Uterus (tissue), 4 donors: ENCODE measurements around the gene GOLGA8S. TPM values are rescaled to one million over a fixed set of nuclear protein-coding genes. Genes with fewer than 3 reads are reported as not detected.
"Not testable (repeated sequence)": the region's sequence is repeated elsewhere in the genome, so short reads cannot be mapped to it uniquely, and the experiment has no call there.

ENCODE experiments used
- DNase-seq, 2 donors: peaks; one replicate each; pipeline ENCODE4 v3.0.0-alpha.2; 2019 to 2020
- H3K27ac ChIP-seq, 2 donors: fragments of 200-600 bp; sonication (generic); 1 replicate in 1 of 2; 2 replicates in 1 of 2; pipeline ENCODE4 v1.5.1; 2016 to 2018
- H3K27me3 ChIP-seq, 2 donors: fragments of 200-600 bp; sonication (generic); one replicate each; pipeline ENCODE4 v1.5.1; 2018 to 2019; ENCODE audit warnings: control low read depth in 1 of 2
- H3K36me3 ChIP-seq, 2 donors: fragments of 200-600 bp; sonication (generic); one replicate each; pipeline ENCODE4 v1.5.1; 2019; ENCODE audit warnings: control low read depth in 1 of 2
- H3K4me1 ChIP-seq, 2 donors: fragments of 200-600 bp; sonication (generic); one replicate each; pipeline ENCODE4 v1.5.1; 2018 to 2019; ENCODE audit warnings: control low read depth in 1 of 2
- H3K4me3 ChIP-seq, 2 donors: fragments of 200-600 bp; sonication (generic); 1 replicate in 1 of 2; 2 replicates in 1 of 2; pipeline ENCODE4 v1.5.1; 2018 to 2019; ENCODE audit warnings: mild to moderate bottlenecking in 1 of 2
- H3K9me3 ChIP-seq, 2 donors: fragments of 200-600 bp; sonication (generic); one replicate each; pipeline ENCODE4 v1.5.1; 2019; ENCODE audit warnings: control low read depth in 1 of 2
- POLR2A ChIP-seq, 2 donors: fragments of 450-650 bp; IDR thresholded peaks; one replicate each; pipeline ENCODE4 v1.6.1; 2016; ENCODE audit warnings: antibody characterized with exemption in 2 of 2, mild to moderate bottlenecking in 1 of 2, moderate library complexity in 1 of 2
- intact Hi-C: fragments of 100-400 bp; cut with DNase I; formaldehyde crosslinking; loops from one replicate; pipeline ENCODE4 v1.15.1; 2023; ENCODE audit warnings: low total_unique reads
- total RNA-seq, 4 donors: library from RNA; depleted of rRNA in 3 of 4; stranded (reverse); fragments of >200 nt in 3 of 4; gene quantifications; one replicate each; pipeline versions ENCODE4 v1.1.0 to v1.2.4, GENCODE V29; 2014 to 2023
- TF ChIP-seq, protein P1 (sequence below), 4 experiments: fragments of 200-600 bp in 2 of 4; fragments of 450-650 bp in 2 of 4; sonication (generic) in 2 of 4; IDR thresholded peaks; one replicate each; pipeline ENCODE4 v1.5.1; 2016 to 2019; ENCODE audit warnings: antibody characterized with exemption in 4 of 4, mild to moderate bottlenecking in 2 of 4, moderate library complexity in 1 of 4
- donor health status: DM: yes; HTN: yes; CAD: no.

GOLGA8S gene
- total RNA-seq, 4 donors from 2014 or later = 0.24 to 0.35 TPM; not detected in 2

DNA sequence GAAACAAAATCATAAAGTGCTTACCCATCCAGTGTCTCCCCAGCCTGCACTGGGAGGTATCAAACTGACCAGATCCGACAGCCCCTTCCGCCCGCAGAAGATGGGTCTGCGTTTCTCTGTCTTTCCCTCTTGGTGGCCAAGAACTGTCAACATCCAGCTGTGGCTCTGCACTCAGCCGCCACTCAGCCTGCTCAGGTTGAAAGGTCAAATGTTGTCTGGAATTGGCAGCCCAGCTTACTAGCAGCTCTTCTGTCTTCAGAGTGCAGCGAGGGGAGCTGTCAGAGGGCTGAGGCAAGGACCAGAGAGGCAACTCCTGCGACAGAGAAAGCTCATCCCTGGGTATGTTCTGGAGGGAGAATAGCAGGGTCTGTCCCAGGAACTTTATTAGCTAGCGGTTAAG lies 47.1 kb downstream of the GOLGA8S start:
- Histone ChIP-seq H3K27me3 (no peaks in the 10 kb centered on the region), H3K4me1 (no peaks in the 10 kb centered on the region), H3K27ac (no peak overlapping the region), H3K4me3 (no peak overlapping the region), H3K9me3 (no peaks in the 10 kb centered on the region), H3K36me3 (no peaks in the 10 kb centered on the region)
- no peak for DNase-seq
- intact Hi-C loops = no loop called here
- TF ChIP-seq, protein P1, sequence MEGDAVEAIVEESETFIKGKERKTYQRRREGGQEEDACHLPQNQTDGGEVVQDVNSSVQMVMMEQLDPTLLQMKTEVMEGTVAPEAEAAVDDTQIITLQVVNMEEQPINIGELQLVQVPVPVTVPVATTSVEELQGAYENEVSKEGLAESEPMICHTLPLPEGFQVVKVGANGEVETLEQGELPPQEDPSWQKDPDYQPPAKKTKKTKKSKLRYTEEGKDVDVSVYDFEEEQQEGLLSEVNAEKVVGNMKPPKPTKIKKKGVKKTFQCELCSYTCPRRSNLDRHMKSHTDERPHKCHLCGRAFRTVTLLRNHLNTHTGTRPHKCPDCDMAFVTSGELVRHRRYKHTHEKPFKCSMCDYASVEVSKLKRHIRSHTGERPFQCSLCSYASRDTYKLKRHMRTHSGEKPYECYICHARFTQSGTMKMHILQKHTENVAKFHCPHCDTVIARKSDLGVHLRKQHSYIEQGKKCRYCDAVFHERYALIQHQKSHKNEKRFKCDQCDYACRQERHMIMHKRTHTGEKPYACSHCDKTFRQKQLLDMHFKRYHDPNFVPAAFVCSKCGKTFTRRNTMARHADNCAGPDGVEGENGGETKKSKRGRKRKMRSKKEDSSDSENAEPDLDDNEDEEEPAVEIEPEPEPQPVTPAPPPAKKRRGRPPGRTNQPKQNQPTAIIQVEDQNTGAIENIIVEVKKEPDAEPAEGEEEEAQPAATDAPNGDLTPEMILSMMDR (IDR thresholded peaks at IDR 0.05) = no peak
- TF ChIP-seq POLR2A (IDR thresholded peaks at IDR 0.05) = no peak

DNA sequence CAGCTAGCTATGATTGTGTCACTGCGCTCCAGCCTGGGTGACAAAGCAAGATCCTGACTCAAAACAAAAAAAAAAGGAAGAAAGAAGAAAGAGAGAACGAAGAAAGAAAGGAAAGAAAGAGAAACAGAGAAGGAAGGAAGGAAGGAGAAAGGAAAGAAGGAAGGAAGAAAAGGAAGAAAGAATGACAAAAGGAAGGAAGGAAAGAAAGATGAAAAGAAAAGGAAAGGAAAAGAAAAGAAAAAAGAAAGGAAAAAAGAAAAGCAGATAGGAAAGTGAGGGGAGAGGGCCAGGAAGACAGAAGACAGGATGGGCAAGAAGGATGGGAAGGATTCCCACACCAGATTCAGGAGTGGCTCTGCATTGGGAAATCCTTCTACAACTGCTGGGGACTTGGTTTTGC lies 47.6 kb downstream of the GOLGA8S start:
- no peaks in the 10 kb centered on the region for H3K36me3 ChIP-seq
- TF ChIP-seq POLR2A (IDR thresholded peaks at IDR 0.05) = no peak
- TF ChIP-seq, protein P1 (IDR thresholded peaks at IDR 0.05) = no peak
- no peak overlapping the region for H3K4me3 ChIP-seq
- H3K4me1 ChIP-seq = no peaks in the 10 kb centered on the region
- no peaks in the 10 kb centered on the region for H3K27me3 ChIP-seq
- DNase-seq = no peak
- no peak overlapping the region for H3K27ac ChIP-seq
- no peaks in the 10 kb centered on the region for H3K9me3 ChIP-seq
- intact Hi-C loops = no loop called here

DNA sequence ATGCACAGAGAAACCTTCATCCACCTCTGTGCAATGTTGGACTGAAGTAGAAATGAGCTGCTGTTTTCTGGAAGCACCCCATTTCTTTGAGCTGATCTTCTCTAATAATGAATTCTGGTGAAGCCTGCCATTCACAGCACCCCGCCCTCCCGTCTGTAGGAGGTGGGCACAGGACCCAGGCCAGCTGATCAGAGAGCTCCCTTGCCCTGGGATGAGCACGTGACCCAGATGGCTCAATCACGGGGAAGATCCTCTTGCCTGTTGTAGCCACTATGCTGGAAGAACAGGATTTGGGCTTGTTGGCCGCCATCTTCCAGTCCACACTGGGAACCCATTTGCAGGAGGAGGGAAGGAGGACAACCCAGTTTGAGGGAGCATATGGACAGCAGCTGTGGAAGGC lies 48.0 kb downstream of the GOLGA8S start:
- no peaks in the 10 kb centered on the region for H3K4me1 ChIP-seq
- H3K27ac ChIP-seq = no peak overlapping the region
- intact Hi-C loops = no loop called here

DNA sequence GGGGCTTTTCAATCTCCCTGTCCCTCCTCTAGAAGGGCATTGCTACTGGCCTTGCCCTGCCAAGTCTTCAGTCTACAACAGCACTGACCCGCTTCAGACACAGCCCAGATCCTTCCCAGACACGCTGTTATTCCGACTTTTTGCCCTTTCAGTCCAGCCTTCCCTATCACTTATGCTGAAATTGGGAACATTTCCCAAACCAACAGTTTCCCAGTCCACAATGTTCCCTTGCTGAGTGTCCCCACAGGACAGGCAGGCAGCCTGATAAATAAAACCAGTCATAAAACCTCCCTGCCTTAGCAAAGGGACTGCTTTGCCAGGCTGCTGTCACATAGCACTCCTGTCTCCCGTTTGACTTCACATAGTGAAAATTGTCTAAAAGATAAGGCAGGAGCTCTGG lies 49.0 kb downstream of the GOLGA8S start:
- Histone ChIP-seq H3K4me1 (no peaks in the 10 kb centered on the region), H3K9me3 (no peaks in the 10 kb centered on the region), H3K4me3 (no peak overlapping the region), H3K27ac (no peak overlapping the region), H3K27me3 (no peaks in the 10 kb centered on the region), H3K36me3 (no peaks in the 10 kb centered on the region)
- TF ChIP-seq, protein P1 (IDR thresholded peaks at IDR 0.05) = no peak
- no peak for TF ChIP-seq POLR2A (IDR thresholded peaks at IDR 0.05)
- DNase-seq = no peak
- intact Hi-C loops = no loop called here

More for the DNA sequence above, 48.0 kb downstream of the GOLGA8S start:
- TF ChIP-seq, protein P1 (IDR thresholded peaks at IDR 0.05) = no peak
- TF ChIP-seq POLR2A (IDR thresholded peaks at IDR 0.05) = no peak
- H3K27me3 ChIP-seq = no peaks in the 10 kb centered on the region
- H3K9me3 ChIP-seq = no peaks in the 10 kb centered on the region
- no peak for DNase-seq
- no peak overlapping the region for H3K4me3 ChIP-seq
- H3K36me3 ChIP-seq = no peaks in the 10 kb centered on the region

DNA sequence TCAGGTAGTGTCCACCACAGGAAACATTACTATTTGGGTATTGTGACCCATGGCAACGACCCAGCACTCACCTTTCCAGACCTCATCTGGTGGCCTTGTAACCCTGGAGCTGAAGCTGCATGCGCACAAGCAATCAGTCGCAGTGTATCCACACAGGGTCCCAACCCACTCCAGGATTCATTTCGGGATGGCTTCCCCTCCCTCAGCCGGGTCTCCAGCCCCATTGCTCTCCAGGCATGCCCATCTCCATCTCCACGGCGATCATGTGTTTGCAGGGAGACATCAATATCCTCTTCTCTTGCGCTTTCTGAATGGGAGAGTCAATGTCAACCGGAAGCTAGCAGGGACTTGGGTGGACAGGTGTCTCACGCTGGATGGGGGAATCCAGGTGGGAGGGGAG lies 57.3 kb downstream of the GOLGA8S start:
- Histone ChIP-seq H3K4me3 (no peak overlapping the region), H3K36me3 (no peaks in the 10 kb centered on the region), H3K27me3 (no peaks in the 10 kb centered on the region), H3K27ac (no peak overlapping the region), H3K4me1 (no peaks in the 10 kb centered on the region), H3K9me3 (no peaks in the 10 kb centered on the region)
- DNase-seq = no peak
- intact Hi-C loops = no loop called here
- TF ChIP-seq, protein P1 (IDR thresholded peaks at IDR 0.05) = no peak
- no peak for TF ChIP-seq POLR2A (IDR thresholded peaks at IDR 0.05)

DNA sequence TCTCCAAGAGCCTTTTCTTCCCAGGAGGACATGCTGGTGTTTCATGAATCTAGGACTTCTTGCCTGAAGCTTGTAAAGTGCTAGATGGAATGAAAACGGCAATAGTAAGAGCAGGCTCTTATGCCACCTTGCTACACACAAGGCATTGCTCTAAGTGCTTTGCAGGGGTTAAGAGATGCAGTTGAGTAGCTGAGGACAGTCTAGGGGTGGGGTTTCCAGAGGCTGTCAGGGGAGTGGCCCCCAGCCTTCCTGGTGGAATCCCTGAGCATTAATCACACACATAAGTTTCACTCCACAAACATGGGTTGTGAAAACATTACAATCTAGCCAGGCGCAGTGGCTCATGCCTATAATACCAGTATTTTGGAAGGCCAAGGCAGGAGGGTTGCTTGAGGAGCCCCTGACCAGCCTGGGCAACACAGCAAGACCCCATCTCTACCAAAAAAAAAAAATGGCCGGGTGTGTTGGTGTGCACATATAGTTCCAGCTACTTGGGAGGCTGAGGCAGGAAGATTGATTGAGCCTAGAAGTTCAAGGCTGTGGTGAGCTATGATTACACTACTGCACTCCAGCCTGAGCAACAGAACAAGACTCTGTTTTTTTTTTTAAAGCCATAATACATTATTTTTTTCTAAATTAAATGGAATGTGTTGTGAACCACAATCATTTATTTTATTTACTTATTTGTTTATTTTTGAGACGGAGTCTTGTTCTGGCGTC lies 58.5 kb downstream of the GOLGA8S start:
- H3K4me3 ChIP-seq, H3K36me3 ChIP-seq, H3K27ac ChIP-seq, intact Hi-C loops, DNase-seq, H3K27me3 ChIP-seq, H3K9me3 ChIP-seq, H3K4me1 ChIP-seq: not testable (repeated sequence)
